Stimulated activated naive CD8-positive, alpha-beta T cell treated with anti-CD3 and anti-CD28 coated beads, Interleukin-15, amount 100 ng/mL, for 72 hours (primary cell): ENCODE measurements around the gene OGDH.
A peak's percentile ranks its signal among the peaks of the same experiment; 100 is the strongest.
"Not testable (repeated sequence)": the region's sequence is repeated elsewhere in the genome, so short reads cannot be mapped to it uniquely, and the experiment has no call there.

ENCODE experiments used
- ATAC-seq: fragments of 150-1000 bp; cut with Tn5 transposase; 2 replicates; pipeline ENCODE4 v1.10.0; 2021; ENCODE audit warnings: mild to moderate bottlenecking, moderate library complexity
- DNase-seq, 2 donors: peaks; one replicate each; pipeline ENCODE4 v3.0.0; 2021 to 2022
- H3K27ac Mint-ChIP-seq, 2 donors: one replicate each; pipeline ENCODE4 v1.8.0; 2022; ENCODE audit warnings: mild to moderate bottlenecking in 2 of 2, mixed read lengths in 2 of 2, moderate library complexity in 2 of 2
- H3K27me3 Mint-ChIP-seq: one replicate; pipeline ENCODE4 v1.8.0; 2022; ENCODE audit warnings: mixed read lengths
- H3K4me1 Mint-ChIP-seq: one replicate; pipeline ENCODE4 v1.8.0; 2022; ENCODE audit warnings: mild to moderate bottlenecking, mixed read lengths
- H3K4me3 Mint-ChIP-seq, 2 donors: one replicate each; pipeline ENCODE4 v1.8.0; 2022; ENCODE audit warnings: mild to moderate bottlenecking in 2 of 2, mixed read lengths in 2 of 2, moderate library complexity in 1 of 2
- H3K9me3 Mint-ChIP-seq, 2 donors: one replicate each; pipeline ENCODE4 v1.8.0; 2022; ENCODE audit warnings: mixed read lengths in 2 of 2

Gene OGDH

GRCh38 chr7:44732971-44733370 is 126.5 kb downstream of the OGDH start:
- ATAC-seq, DNase-seq, H3K4me3 Mint-ChIP-seq, H3K27ac Mint-ChIP-seq, H3K27me3 Mint-ChIP-seq, H3K9me3 Mint-ChIP-seq: not testable (repeated sequence)
- H3K4me1 Mint-ChIP-seq, result peaks cover 43% of the 10 kb centered on the region

- ATAC-seq (no peak), DNase-seq (no peak)
- Mint-ChIP-seq H3K4me3 (no peak overlapping the region), H3K27me3 (no peaks in the 10 kb centered on the region), H3K9me3 (no peaks in the 10 kb centered on the region), H3K4me1 (peaks cover 44% of the 10 kb centered on the region), H3K27ac (peak overlapping the region in 1 of 2 donors; percentile 71)
Observed at GRCh38 chr7:44733708-44734481, 127.5 kb downstream of the OGDH start.

- Mint-ChIP-seq H3K27ac (peak overlapping the region in 1 of 2 donors; percentile 94), H3K27me3 (no peaks in the 10 kb centered on the region), H3K4me1 (peaks cover 39% of the 10 kb centered on the region), H3K9me3 (no peaks in the 10 kb centered on the region), H3K4me3 (peak overlapping the region; percentile 18 to 71)
- DNase-seq, result peak; percentile 47 to 63
- peak; percentile 97 for ATAC-seq
Observed at GRCh38 chr7:44735403-44736165, 129.2 kb downstream of the OGDH start.

GRCh38 chr7:44736896-44737295 is 130.5 kb downstream of the OGDH start:
- Mint-ChIP-seq H3K27ac (peak overlapping the region; percentile 9 to 45), H3K4me1 (peaks cover 39% of the 10 kb centered on the region), H3K27me3 (no peaks in the 10 kb centered on the region), H3K9me3 (no peaks in the 10 kb centered on the region), H3K4me3 (no peak overlapping the region)
- DNase-seq (no peak), ATAC-seq (no peak)

GRCh38 chr7:44738051-44738723 is 131.8 kb downstream of the OGDH start:
- Mint-ChIP-seq H3K27ac (peak overlapping the region in 1 of 2 donors; percentile 55), H3K4me3 (no peak overlapping the region), H3K4me1 (peaks cover 33% of the 10 kb centered on the region), H3K9me3 (no peaks in the 10 kb centered on the region), H3K27me3 (no peaks in the 10 kb centered on the region)
- DNase-seq, result no peak
- no peak for ATAC-seq

- ATAC-seq (no peak), DNase-seq (no peak)
- no peak overlapping the region for H3K4me3 Mint-ChIP-seq
- no peaks in the 10 kb centered on the region for H3K27me3 Mint-ChIP-seq
- peaks cover 31% of the 10 kb centered on the region for H3K4me1 Mint-ChIP-seq
- H3K9me3 Mint-ChIP-seq, result no peaks in the 10 kb centered on the region
- no peak overlapping the region for H3K27ac Mint-ChIP-seq
Observed at GRCh38 chr7:44738876-44739665, 132.6 kb downstream of the OGDH start.

GRCh38 chr7:44740055-44740454 is 133.6 kb downstream of the OGDH start:
- no peak for ATAC-seq
- no peaks in the 10 kb centered on the region for H3K9me3 Mint-ChIP-seq
- H3K27ac Mint-ChIP-seq, result no peak overlapping the region
- peaks cover 21% of the 10 kb centered on the region for H3K4me1 Mint-ChIP-seq
- no peak overlapping the region for H3K4me3 Mint-ChIP-seq
- no peak for DNase-seq
- no peaks in the 10 kb centered on the region for H3K27me3 Mint-ChIP-seq

- H3K4me3 Mint-ChIP-seq, result no peak overlapping the region
- peak overlapping the region in 1 of 2 donors; percentile 20 for H3K27ac Mint-ChIP-seq
- H3K27me3 Mint-ChIP-seq, result no peaks in the 10 kb centered on the region
- H3K4me1 Mint-ChIP-seq, result peaks cover 8% of the 10 kb centered on the region
- DNase-seq, result no peak
- no peaks in the 10 kb centered on the region for H3K9me3 Mint-ChIP-seq
- no peak for ATAC-seq
Observed at GRCh38 chr7:44743750-44744149, 137.3 kb downstream of the OGDH start.

GRCh38 chr7:44748045-44748947 is 141.9 kb downstream of the OGDH start, which contains the start of gene ZMIZ2:
ZMIZ2 (plus strand) TSS chr7:44748847; CDS start chr7:44756250, 7,403 bp downstream.
- Mint-ChIP-seq H3K9me3 (no peaks in the 10 kb centered on the region), H3K27ac (peak within 1 kb of the TSS; percentile 92 to 94), H3K4me3 (peak within 1 kb of the TSS; percentile 85 to 88), H3K4me1 (peaks cover 41% of the 10 kb centered on the region), H3K27me3 (no peaks in the 10 kb centered on the region)
- ATAC-seq (peak; percentile 86), DNase-seq (peak; percentile 90 to 96)

- ATAC-seq, result peak; percentile 4
- H3K27ac Mint-ChIP-seq, result peak overlapping the region; percentile 29 to 83
- DNase-seq, result peak in 1 of 2 donors; percentile 35
- H3K27me3 Mint-ChIP-seq, result no peaks in the 10 kb centered on the region
- peaks cover 45% of the 10 kb centered on the region for H3K4me1 Mint-ChIP-seq
- H3K9me3 Mint-ChIP-seq, result no peaks in the 10 kb centered on the region
- H3K4me3 Mint-ChIP-seq, result peak overlapping the region; percentile 85 to 88
Observed at GRCh38 chr7:44748948-44749731, 142.7 kb downstream of the OGDH start.

GRCh38 chr7:44749992-44750391 is 143.6 kb downstream of the OGDH start:
- DNase-seq, result no peak
- no peaks in the 10 kb centered on the region for H3K9me3 Mint-ChIP-seq
- peaks cover 53% of the 10 kb centered on the region for H3K4me1 Mint-ChIP-seq

GRCh38 chr7:44750424-44750823 is 144.0 kb downstream of the OGDH start:
- ATAC-seq (no peak), DNase-seq (no peak)
- peak overlapping the region; percentile 7 to 57 for H3K27ac Mint-ChIP-seq

More at GRCh38 chr7:44749992-44750391, 143.6 kb downstream of the OGDH start:
- no peaks in the 10 kb centered on the region for H3K27me3 Mint-ChIP-seq
- H3K4me3 Mint-ChIP-seq, result peak overlapping the region; percentile 85 to 88
- peak overlapping the region in 1 of 2 donors; percentile 83 for H3K27ac Mint-ChIP-seq
- ATAC-seq, result no peak

GRCh38 chr7:44750921-44751571 is 144.6 kb downstream of the OGDH start:
- peak overlapping the region; percentile 85 to 88 for H3K4me3 Mint-ChIP-seq
- H3K27me3 Mint-ChIP-seq, result no peaks in the 10 kb centered on the region
- H3K4me1 Mint-ChIP-seq, result peaks cover 63% of the 10 kb centered on the region
- no peaks in the 10 kb centered on the region for H3K9me3 Mint-ChIP-seq
- DNase-seq, result peak; percentile 48 to 74
- H3K27ac Mint-ChIP-seq, result peak overlapping the region; percentile 57 to 79
- ATAC-seq, result peak; percentile 78

More at GRCh38 chr7:44750424-44750823, 144.0 kb downstream of the OGDH start:
- Mint-ChIP-seq H3K4me3 (peak overlapping the region; percentile 85 to 88), H3K27me3 (no peaks in the 10 kb centered on the region), H3K9me3 (no peaks in the 10 kb centered on the region), H3K4me1 (peaks cover 58% of the 10 kb centered on the region)
